Mucosa of descending colon (tissue), 3 donors: ENCODE data around the gene CARD14. TPM values are rescaled to one million over a fixed set of nuclear protein-coding genes. Genes with fewer than 3 reads are reported as not detected.
"Not testable (repeated sequence)": the region's sequence is repeated elsewhere in the genome, so short reads cannot be mapped to it uniquely, and the experiment has no call there.

Experiments
- ATAC-seq: fragments of 200-7000 bp; cut with Tn5 transposase; one replicate; pipeline ENCODE4 v1.9.1; 2020; ENCODE audit warnings: mild to moderate bottlenecking, moderate library complexity
- DNase-seq, 3 donors: peaks; one replicate each; pipeline ENCODE4 v3.0.0-alpha.2; 2020
- H3K36me3 ChIP-seq: fragments of 200-600 bp; one replicate; pipeline ENCODE4 v1.8.0; 2021; ENCODE audit warnings: low read depth, mild to moderate bottlenecking
- H3K4me1 ChIP-seq: fragments of 200-600 bp; one replicate; pipeline ENCODE4 v1.8.0; 2021; ENCODE audit warnings: low read depth, mild to moderate bottlenecking
- H3K4me3 ChIP-seq: fragments of 200-600 bp; one replicate; pipeline ENCODE4 v1.8.0; 2021; ENCODE audit warnings: mild to moderate bottlenecking
- H3K9me3 ChIP-seq: fragments of 200-600 bp; one replicate; pipeline ENCODE4 v1.8.0; 2021; ENCODE audit warnings: mild to moderate bottlenecking
- CTCF ChIP-seq: fragments of 200-600 bp; IDR thresholded peaks from one replicate; pipeline ENCODE4 v1.8.0; 2022; ENCODE audit warnings: antibody characterized with exemption, mild to moderate bottlenecking
- intact Hi-C, 2 donors: fragments of 100-400 bp; cut with DNase I in 1 of 2; cut with micrococcal nuclease in 1 of 2; formaldehyde crosslinking; loops; one replicate each; pipeline versions ENCODE4 v1.11.0 to v1.11.1; 2022; cut with DNase I, micrococcal nuclease
- total RNA-seq, 3 donors: library from RNA; stranded (reverse); fragmentation: NEBNext Ultra II Directional in 2 of 3; extraction: Animal tissue kit (Norgen Biotek cat#: 25700) in 2 of 3; gene quantifications; one replicate each; pipeline versions ENCODE4 v1.2.1 to v1.2.4, GENCODE V29; 2021 to 2023
- donor health status: DM: no; HTN: no; CAD: no; lungs with moderate emphysema.
- donor health status: DM: no; HTN: no; CAD: no.
- donor health status: DM: no; HTN: yes; CAD: no.

Gene CARD14
- total RNA-seq, 3 donors from 2014 or later = 0.38 to 2.4 (median 1.4) TPM

- Histone ChIP-seq H3K4me1 (peaks cover 6% of the 10 kb centered on the region), H3K4me3 (no peak overlapping the region), H3K36me3 (no peaks in the 10 kb centered on the region), H3K9me3 (peaks cover 13% of the 10 kb centered on the region)
- DNase-seq (no peak), ATAC-seq (no peak)
- no peak for TF ChIP-seq CTCF
- intact Hi-C loops = no loop called here
Measured at GRCh38 chr17:80152081-80152702, 17.6 kb upstream of the CARD14 start.

GRCh38 chr17:80153004-80153403, 16.8 kb upstream of the CARD14 start:
- no peak for ATAC-seq
- H3K36me3 ChIP-seq = no peaks in the 10 kb centered on the region
- no peak for TF ChIP-seq CTCF
- peaks cover 13% of the 10 kb centered on the region for H3K9me3 ChIP-seq
- H3K4me1 ChIP-seq = peaks cover 3% of the 10 kb centered on the region
- DNase-seq = no peak
- intact Hi-C loops = no loop called here
- no peak overlapping the region for H3K4me3 ChIP-seq

- Histone ChIP-seq H3K36me3 (no peaks in the 10 kb centered on the region), H3K4me1 (no peaks in the 10 kb centered on the region), H3K4me3 (no peak overlapping the region), H3K9me3 (peaks cover 13% of the 10 kb centered on the region)
- no peak for DNase-seq
- intact Hi-C loops = no loop called here
- no peak for ATAC-seq
- TF ChIP-seq CTCF = no peak
Measured at GRCh38 chr17:80154166-80154565, 15.7 kb upstream of the CARD14 start.

- intact Hi-C loops, H3K4me3 ChIP-seq, ATAC-seq, DNase-seq, H3K4me1 ChIP-seq, H3K36me3 ChIP-seq: not testable (repeated sequence)
- H3K9me3 ChIP-seq = peaks cover 13% of the 10 kb centered on the region
Measured at GRCh38 chr17:80155600-80155999, 14.2 kb upstream of the CARD14 start.

- peaks cover 13% of the 10 kb centered on the region for H3K9me3 ChIP-seq
- ATAC-seq = no peak
- no peaks in the 10 kb centered on the region for H3K4me1 ChIP-seq
- H3K4me3 ChIP-seq = no peak overlapping the region
- no peak for TF ChIP-seq CTCF
- H3K36me3 ChIP-seq = no peaks in the 10 kb centered on the region
- intact Hi-C loops = no loop called here
- no peak for DNase-seq
Measured at GRCh38 chr17:80158846-80159245, 11.0 kb upstream of the CARD14 start.

- DNase-seq = no peak
- H3K4me3 ChIP-seq = no peak overlapping the region
- no peak for TF ChIP-seq CTCF
- H3K9me3 ChIP-seq = peaks cover 11% of the 10 kb centered on the region
- ATAC-seq = peak; percentile 25
- no peaks in the 10 kb centered on the region for H3K4me1 ChIP-seq
- H3K36me3 ChIP-seq = no peaks in the 10 kb centered on the region
- intact Hi-C loops = no loop called here
Measured at GRCh38 chr17:80160536-80160935, 9.3 kb upstream of the CARD14 start.
